A549 (cell line): ENCODE data around the gene PDGFD.

Source experiments
- CTCF ChIP-seq: fragments of >200 bp; sonication (Bioruptor Twin); formaldehyde crosslinking; IDR thresholded peaks from 3 replicates; pipeline ENCODE4 v1.5.1; 2016
- EP300 ChIP-seq, 2 experiments: fragments of >200 bp; sonication (Bioruptor Twin); formaldehyde crosslinking; IDR thresholded peaks; 2 replicates in 1 of 2; 3 replicates in 1 of 2; pipeline ENCODE4 v1.6.1; 2016 to 2017
- JUN ChIP-seq, 2 experiments: fragments of >200 bp; sonication (Bioruptor Twin); formaldehyde crosslinking; IDR thresholded peaks; 2 replicates in 1 of 2; 3 replicates in 1 of 2; pipeline ENCODE4 v1.6.1; 2016 to 2017
- JUNB ChIP-seq: fragments of >200 bp; sonication (Bioruptor Twin); formaldehyde crosslinking; IDR thresholded peaks from 2 replicates; pipeline ENCODE4 v1.6.1; 2016
- MYC ChIP-seq: IDR thresholded peaks from 2 replicates; pipeline ENCODE4 v1.6.1; 2012; ENCODE audit warnings: mild to moderate bottlenecking, inconsistent platforms, low read length, improper control_type of control experiment, borderline replicate concordance
- POLR2A ChIP-seq: IDR thresholded peaks from 2 replicates; pipeline ENCODE4 v1.6.1; 2012; ENCODE audit warnings: mild to moderate bottlenecking, low read length
- RAD21 ChIP-seq, 2 experiments: fragments of >200 bp in 1 of 2; sonication (Bioruptor Twin) in 1 of 2; formaldehyde crosslinking in 1 of 2; IDR thresholded peaks in 1 of 2; conservative IDR thresholded peaks in 1 of 2; 2 replicates in 1 of 2; 3 replicates in 1 of 2; pipeline ENCODE4 v1.6.1; 2012 to 2018; ENCODE audit warnings: inconsistent platforms in 1 of 2

GRCh38 chr11:104001561-104002056 is 162.3 kb downstream of the PDGFD start:
- TF ChIP-seq JUN (IDR thresholded peaks at IDR 0.05) (no peak), JUNB (no peak), CTCF (no peak), MYC (no peak), RAD21 (conservative IDR thresholded peaks at IDR 0.05 in 1 of 2, IDR thresholded peaks at IDR 0.05 in 1 of 2) (no peak), EP300 (IDR thresholded peaks at IDR 0.05) (no peak), POLR2A (no peak)
